GM12872 (cell line): ENCODE data around the gene PGGHG.

Experiments used
- TF ChIP-seq, protein P1 (sequence below): IDR thresholded peaks from 3 replicates; pipeline ENCODE4 v1.5.1; 2011; ENCODE audit warnings: low read depth, mild to moderate bottlenecking, low read length, moderate library complexity; ENCODE audit not compliant: insufficient read depth

The PGGHG gene

DNA sequence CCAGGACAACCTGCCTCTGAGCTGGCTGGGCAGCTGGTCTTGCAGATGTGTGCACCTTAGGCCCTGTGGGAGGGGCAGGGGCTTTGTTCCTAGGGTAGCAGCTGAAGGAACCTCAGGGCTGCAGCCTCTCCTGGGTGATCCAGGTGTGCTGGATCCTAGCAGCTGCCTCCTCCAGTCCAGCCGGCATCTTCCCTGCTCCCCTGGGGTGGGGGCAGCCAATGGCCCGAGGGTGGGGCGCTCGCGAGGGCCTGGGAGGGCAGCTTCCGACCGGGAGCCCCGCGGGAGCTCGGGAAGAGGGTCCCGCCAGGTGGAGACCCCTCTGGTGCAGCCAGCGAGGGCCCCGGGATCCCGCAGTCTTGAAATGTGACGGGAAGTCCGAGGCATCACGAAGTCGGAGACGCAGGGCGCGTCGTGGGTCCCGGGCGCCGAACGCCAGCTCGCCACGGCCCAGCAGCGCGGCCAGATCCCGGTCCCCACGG is 26.6 kb downstream of the PGGHG start:
- TF ChIP-seq, protein P1, sequence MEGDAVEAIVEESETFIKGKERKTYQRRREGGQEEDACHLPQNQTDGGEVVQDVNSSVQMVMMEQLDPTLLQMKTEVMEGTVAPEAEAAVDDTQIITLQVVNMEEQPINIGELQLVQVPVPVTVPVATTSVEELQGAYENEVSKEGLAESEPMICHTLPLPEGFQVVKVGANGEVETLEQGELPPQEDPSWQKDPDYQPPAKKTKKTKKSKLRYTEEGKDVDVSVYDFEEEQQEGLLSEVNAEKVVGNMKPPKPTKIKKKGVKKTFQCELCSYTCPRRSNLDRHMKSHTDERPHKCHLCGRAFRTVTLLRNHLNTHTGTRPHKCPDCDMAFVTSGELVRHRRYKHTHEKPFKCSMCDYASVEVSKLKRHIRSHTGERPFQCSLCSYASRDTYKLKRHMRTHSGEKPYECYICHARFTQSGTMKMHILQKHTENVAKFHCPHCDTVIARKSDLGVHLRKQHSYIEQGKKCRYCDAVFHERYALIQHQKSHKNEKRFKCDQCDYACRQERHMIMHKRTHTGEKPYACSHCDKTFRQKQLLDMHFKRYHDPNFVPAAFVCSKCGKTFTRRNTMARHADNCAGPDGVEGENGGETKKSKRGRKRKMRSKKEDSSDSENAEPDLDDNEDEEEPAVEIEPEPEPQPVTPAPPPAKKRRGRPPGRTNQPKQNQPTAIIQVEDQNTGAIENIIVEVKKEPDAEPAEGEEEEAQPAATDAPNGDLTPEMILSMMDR = no peak

DNA sequence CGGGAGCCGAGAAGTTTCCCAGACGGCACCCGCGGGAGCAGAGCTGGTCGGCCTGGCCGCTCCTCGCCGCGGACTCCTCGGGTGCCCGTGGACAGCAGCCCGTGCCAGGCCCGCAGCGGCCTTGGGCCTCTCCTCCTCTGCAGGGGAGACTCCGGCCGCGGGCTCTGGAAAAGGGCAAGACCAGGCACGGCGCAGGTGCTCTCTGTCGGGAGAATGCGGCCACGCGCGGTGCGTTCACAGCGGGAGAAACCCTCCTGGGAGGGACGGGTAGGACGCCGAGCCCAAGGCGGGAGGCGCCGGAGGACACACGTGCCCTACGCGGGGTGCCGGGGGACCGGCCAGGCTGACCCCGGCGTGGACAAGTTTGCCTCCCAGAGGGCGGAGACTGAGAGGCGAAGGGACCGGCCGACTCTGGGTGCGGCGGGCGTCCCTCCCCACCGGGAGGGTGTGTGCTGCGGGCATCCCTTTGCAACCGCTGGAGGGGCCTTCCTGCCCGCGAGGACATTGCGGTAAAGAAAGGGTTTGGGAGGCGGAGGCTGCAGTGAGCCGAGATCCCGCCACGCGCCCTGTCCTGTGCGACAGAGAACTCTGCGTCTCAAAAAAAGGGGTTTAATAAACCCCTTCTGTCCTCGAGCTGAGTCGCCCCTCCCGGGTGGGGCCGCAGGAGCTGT is 27.2 kb downstream of the PGGHG start:
- TF ChIP-seq, protein P1 = no peak

DNA sequence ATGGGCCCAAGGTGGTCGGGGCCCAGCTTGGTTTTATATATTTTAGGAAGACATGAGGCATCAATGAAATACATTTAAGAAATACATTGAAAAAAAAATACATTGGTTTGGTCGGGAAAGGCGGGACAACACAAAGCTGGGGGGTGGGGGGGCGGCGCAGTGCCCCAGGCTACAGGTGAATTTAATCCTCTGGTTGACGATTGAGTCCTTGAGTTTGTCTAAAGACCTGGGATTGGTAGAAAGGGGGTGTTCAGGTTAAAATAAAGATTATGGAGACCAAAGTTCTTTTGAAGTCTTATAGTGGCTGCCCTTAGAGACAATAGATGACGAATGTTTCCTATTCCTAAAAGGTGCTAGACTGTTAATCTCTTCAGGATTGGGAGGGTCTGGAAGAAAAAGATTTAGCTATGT is 28.0 kb downstream of the PGGHG start:
- TF ChIP-seq, protein P1 = no peak

DNA sequence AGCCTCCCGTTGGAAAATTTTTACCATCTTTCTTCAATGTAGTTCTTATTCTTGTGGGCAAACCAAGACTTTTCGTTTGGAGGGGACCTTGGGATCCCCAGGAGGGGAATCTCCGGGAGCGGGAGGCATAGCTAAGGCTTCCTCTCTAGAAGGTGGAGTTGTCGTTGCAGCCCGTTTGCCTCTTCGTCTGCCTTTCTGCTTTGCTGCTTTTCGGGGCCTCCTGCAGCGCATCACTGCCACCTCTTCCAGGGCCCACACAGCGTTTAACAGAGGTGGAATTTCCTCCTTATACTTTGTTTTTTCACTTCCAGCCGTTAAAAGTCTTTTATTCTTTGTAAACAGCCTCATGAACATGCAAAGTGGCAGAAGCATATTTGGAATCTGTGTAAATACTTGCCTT is 35.2 kb downstream of the PGGHG start:
- TF ChIP-seq, protein P1 = no peak

DNA sequence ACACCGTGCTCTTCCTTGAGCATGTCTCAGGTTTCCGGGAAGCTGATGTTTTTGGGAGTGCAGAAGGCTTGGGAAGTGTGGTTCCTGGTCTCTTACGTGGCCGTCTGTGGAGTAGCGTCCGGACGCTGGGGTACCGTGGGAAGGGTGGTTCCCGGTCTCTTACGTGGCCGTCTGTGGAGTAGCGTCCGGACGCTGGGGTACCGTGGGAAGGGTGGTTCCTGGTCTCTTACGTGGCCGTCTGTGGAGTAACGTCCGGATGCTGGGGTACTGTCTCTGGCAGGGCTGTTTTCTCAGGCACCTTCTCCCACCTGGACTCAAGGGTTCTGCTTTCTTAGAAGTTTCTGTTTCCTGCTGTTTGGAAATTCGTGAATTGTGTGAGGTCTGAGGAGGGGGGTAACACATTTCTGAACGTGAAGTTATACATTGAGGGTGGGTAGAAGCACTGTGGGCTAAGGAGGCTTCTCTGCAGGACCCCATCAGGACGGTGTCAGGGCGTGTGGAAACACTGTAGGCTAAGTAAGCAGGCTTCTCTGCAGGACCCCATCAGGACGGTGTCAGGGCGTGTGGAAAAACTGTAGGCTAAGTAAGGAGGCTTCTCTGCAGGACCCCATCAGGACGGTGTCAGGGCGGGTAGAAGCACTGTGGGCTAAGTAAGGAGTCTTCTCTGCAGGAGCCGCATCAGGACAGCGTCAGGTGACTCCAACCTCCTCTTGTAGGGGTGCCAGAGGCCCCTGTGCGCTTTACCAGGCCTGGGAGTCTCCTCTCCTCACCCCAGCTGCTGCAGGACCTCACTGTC is 37.1 kb downstream of the PGGHG start:
- TF ChIP-seq, protein P1 = no peak

DNA sequence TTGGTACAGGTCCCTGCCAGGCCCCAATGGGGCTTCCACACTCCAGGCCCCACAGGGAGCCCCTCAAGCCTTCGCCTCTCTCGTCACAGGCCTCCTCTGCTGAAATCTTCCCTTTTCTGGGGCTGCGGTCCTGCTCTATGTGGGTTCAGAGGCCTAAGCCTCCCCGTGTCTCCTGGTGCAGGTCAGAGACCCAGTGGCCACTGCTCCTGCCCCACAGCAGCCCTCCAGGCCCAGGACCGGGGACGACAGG is 37.6 kb downstream of the PGGHG start:
- TF ChIP-seq, protein P1 = no peak

DNA sequence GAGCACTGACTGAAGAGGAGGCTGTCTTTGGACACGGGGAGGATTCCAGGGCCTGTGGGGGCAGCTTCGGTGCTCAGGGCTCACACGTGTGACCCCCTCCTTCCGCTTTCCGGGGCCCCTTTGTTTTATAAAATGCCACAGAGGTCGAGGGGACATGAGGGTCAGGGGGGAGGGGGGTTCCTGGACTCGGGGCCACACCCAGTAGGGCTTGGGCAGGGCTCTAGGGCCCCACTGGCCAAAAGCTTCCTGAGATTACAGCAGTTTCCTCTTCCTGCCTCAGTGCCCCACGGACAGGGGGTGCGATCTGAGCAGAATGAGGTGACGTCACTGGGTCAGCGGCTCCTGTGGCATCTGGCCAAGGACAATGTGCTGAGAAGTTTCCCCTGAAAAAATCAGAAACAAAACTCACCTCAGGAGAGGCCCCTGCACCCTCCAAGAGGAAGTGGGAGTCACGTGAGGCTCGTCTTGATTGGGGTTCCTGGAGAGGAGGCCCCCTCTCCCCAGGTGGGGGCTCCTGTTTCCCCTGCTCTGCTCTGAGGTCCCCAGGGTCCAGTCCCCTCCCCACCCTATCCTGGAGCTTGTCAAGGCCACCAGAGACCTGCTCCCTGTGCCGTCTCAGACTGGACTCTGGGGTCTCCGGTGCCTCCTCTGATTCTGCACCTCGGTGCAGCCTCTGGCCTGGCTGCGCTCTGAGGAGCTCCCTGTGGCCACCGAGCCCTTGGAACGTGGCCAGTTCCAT is 38.1 kb downstream of the PGGHG start:
- TF ChIP-seq, protein P1 = no peak
